Esophagus muscularis mucosa (tissue), 3 donors: Measurements from ENCODE around the gene RNF130.

Source experiments
- CTCF ChIP-seq, 3 experiments: fragments of 200-600 bp in 2 of 3; fragments of 450-650 bp in 1 of 3; sonication (generic) in 2 of 3; IDR thresholded peaks; one replicate each; pipeline ENCODE4 v1.5.1; 2017 to 2019; ENCODE audit warnings: antibody characterized with exemption in 3 of 3, mild to moderate bottlenecking in 2 of 3, moderate library complexity in 1 of 3
- POLR2A ChIP-seq: fragments of 450-650 bp; IDR thresholded peaks from one replicate; pipeline ENCODE4 v1.6.1; 2017; ENCODE audit warnings: antibody characterized with exemption, moderate library complexity, mild to moderate bottlenecking, low read depth
- POLR2AphosphoS5 ChIP-seq, 2 donors: sonication (generic); formaldehyde crosslinking; IDR thresholded peaks; one replicate each; pipeline ENCODE4 v1.6.1; 2017; ENCODE audit warnings: antibody characterized with exemption in 2 of 2

- no peak for TF ChIP-seq CTCF (IDR thresholded peaks at IDR 0.05)
- TF ChIP-seq POLR2A = no peak
- no peak for TF ChIP-seq POLR2AphosphoS5 (IDR thresholded peaks at IDR 0.05)
Measured at GRCh38 chr5:180072256-180072548, 643 bp upstream of the RNF130 start.
